GM11168 (cell line): ENCODE data around the gene TMPRSS7.

Source experiments
- in situ Hi-C: fragments of 300-500 bp; cut with MboI; formaldehyde crosslinking; loops from one replicate; pipeline ENCODE4 v1.12.0; 2022; ENCODE audit warnings: low sequenced_read_pairs; ENCODE audit not compliant: unreplicated experiment

The TMPRSS7 gene

GRCh38 chr3:112092496-112093179 is 58.1 kb downstream of the TMPRSS7 start:
- in situ Hi-C loops, result no loop called here

GRCh38 chr3:112093180-112093522 is 58.6 kb downstream of the TMPRSS7 start:
- in situ Hi-C loops, result no loop called here

GRCh38 chr3:112095731-112096130 is 61.2 kb downstream of the TMPRSS7 start:
- in situ Hi-C loops, result no loop called here

- in situ Hi-C loops, result no loop called here
These were observed 61.6 kb downstream of the TMPRSS7 start for GRCh38 chr3:112096176-112096575.

GRCh38 chr3:112097378-112097777 is 62.8 kb downstream of the TMPRSS7 start:
- in situ Hi-C loops, result no loop called here

GRCh38 chr3:112101916-112102315 is 67.4 kb downstream of the TMPRSS7 start:
- in situ Hi-C loops, result no loop called here

GRCh38 chr3:112104774-112105173 is 70.2 kb downstream of the TMPRSS7 start:
- in situ Hi-C loops, result no loop called here

GRCh38 chr3:112109322-112109721 is 74.8 kb downstream of the TMPRSS7 start:
- in situ Hi-C loops, result no loop called here

- in situ Hi-C loops, result loop anchor here (5.0 kb wide), 1 partner anchor 405 kb away; no protein-coding TSS in a partner anchor
These were observed 77.4 kb downstream of the TMPRSS7 start for GRCh38 chr3:112111785-112112402.

GRCh38 chr3:112114576-112115160 is 80.1 kb downstream of the TMPRSS7 start:
- in situ Hi-C loops, result loop anchor here (5.0 kb wide), 1 partner anchor 403 kb away; no protein-coding TSS in a partner anchor

- in situ Hi-C loops, result no loop called here
These were observed 80.7 kb downstream of the TMPRSS7 start for GRCh38 chr3:112115161-112115739.

GRCh38 chr3:112115806-112116383 is 81.4 kb downstream of the TMPRSS7 start:
- in situ Hi-C loops, result no loop called here

- in situ Hi-C loops, result no loop called here
These were observed 82.2 kb downstream of the TMPRSS7 start for GRCh38 chr3:112116748-112117186.

GRCh38 chr3:112117415-112117814 is 82.9 kb downstream of the TMPRSS7 start:
- in situ Hi-C loops, result no loop called here

GRCh38 chr3:112117841-112118571 is 83.5 kb downstream of the TMPRSS7 start:
- in situ Hi-C loops, result no loop called here

GRCh38 chr3:112119962-112120836 is 85.7 kb downstream of the TMPRSS7 start:
- in situ Hi-C loops, result no loop called here

- in situ Hi-C loops, result no loop called here
These were observed 87.3 kb downstream of the TMPRSS7 start for GRCh38 chr3:112121577-112122547.

- in situ Hi-C loops, result no loop called here
These were observed 88.3 kb downstream of the TMPRSS7 start for GRCh38 chr3:112122870-112123269.
